Activated CD8-positive, alpha-beta memory T cell treated with anti-CD3 and anti-CD28 coated beads, Interleukin-2, amount 50 U/mL, for 4 hours (primary cell): ENCODE measurements around the gene ZNF714.
"Not testable (repeated sequence)": the region's sequence is repeated elsewhere in the genome, so short reads cannot be mapped to it uniquely, and the experiment has no call there.

ENCODE experiments used
- DNase-seq: peaks from one replicate; pipeline ENCODE4 v3.0.0-alpha.2; 2020

ZNF714 gene

DNA sequence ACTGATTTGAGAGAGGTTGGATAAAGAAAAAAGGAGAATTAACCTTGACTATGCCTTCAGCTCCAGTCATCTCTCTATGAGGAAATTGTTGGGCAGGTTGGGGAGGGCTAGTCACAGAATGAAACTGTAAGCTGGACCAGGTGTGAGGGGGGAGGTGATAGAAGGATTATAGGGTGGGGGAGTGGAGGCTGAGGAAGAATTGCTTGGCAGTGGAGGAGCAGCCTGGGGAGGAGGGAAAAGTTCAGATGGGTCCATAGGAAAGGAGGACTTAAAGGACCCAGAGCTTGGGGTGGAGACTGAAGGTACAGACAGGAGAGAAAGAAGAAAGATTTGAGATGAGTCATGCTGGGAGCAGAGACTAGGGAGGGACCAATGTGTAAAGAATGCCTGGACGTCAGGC, 51.6 kb downstream of the ZNF714 start:
- no peak for DNase-seq

- DNase-seq = no peak
Measured at GRCh38 chr19:21134934-21135366, 52.9 kb downstream of the ZNF714 start.

DNA sequence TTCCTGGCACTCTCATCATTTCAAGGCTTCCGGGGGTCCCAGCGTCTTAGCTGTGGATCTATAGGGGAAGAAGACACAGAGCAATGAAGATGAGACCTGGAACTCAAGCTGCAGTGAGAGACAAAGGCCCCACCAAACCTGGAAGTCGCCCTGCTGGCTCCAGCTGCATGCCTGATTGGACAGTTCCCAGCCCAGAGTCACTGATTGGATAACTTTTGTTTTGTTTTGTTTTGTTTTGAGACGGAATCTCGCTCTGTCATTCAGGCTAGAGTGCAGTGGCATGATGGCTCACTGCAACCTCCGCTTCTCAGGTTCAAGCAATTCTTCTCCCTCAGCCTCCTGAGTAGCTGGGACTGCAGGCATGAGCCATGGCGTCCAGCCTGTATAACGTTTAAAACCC, 53.4 kb downstream of the ZNF714 start:
- no peak for DNase-seq

GRCh38 chr19:21138130-21138529, 56.1 kb downstream of the ZNF714 start:
- DNase-seq = no peak

DNA sequence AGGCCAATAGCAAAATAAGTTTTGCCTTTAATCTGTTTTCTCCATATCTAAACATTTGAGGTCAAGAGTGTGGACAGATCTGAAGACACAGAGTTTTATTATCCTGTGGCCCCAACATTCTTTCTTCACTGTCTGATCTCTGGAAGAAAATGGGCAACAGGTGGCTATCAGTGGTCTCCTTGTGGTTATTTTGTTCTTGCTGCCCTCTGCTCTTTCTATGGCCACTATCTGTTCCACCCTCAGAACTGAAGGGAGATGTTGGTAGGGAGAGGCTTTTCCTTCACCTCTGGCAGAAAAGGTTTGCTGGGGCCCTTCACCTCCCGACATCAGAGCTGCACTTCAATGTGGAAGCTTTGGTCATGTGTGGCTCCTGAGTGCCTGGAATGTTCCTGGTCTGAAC, 59.0 kb downstream of the ZNF714 start:
- not testable (repeated sequence) for DNase-seq

- peak; percentile 81 for DNase-seq
Measured at GRCh38 chr19:21141787-21142464, 59.9 kb downstream of the ZNF714 start, which contains the start of gene ZNF431. TSS of gene ZNF431 (plus strand) at chr19:21142040. CDS start at chr19:21142184, 144 bp downstream.

GRCh38 chr19:21143428-21143827, 61.4 kb downstream of the ZNF714 start:
- no peak for DNase-seq

GRCh38 chr19:21143854-21144253, 61.9 kb downstream of the ZNF714 start:
- no peak for DNase-seq

- DNase-seq = no peak
Measured at GRCh38 chr19:21147540-21147939, 65.5 kb downstream of the ZNF714 start.

GRCh38 chr19:21148681-21149080, 66.7 kb downstream of the ZNF714 start:
- no peak for DNase-seq

DNA sequence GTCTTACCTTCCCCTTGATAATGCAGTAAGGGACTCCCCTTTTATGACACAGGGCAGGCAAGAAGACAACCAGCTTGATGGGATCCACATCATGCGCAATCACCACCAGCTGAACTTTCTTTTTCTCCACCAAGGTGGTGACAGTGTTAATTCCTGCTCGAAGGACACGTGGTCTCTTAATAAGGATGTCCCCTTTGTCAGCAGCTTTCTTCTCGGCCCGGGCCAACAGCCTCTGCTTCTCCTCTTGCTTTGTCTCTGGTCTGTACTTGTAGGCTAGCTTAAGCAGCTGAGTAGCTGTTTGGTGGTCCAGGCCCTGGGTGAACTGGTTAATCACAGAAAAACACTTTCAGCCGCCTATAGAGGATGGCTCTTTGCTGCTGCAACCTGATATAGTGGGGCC, 67.9 kb downstream of the ZNF714 start:
- no peak for DNase-seq

DNA sequence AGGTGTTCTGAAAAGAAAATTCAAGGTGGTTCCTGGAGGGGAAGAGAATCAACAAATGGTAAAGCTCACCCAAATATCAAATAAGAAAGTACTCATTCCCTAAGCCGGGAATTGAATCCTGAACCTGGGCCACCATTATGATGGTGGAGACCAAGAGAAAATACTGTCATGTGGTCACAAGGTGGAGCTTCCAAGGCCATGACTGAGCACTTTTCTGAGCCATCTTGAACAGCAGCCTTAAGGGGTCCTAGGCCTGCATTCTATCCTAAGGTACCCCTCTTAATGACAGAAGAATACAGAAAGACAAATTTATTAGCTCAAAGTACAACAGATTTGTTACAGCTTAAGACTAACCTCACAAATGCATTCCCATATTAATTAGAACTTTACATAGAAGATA, 69.5 kb downstream of the ZNF714 start:
- DNase-seq = no peak

DNA sequence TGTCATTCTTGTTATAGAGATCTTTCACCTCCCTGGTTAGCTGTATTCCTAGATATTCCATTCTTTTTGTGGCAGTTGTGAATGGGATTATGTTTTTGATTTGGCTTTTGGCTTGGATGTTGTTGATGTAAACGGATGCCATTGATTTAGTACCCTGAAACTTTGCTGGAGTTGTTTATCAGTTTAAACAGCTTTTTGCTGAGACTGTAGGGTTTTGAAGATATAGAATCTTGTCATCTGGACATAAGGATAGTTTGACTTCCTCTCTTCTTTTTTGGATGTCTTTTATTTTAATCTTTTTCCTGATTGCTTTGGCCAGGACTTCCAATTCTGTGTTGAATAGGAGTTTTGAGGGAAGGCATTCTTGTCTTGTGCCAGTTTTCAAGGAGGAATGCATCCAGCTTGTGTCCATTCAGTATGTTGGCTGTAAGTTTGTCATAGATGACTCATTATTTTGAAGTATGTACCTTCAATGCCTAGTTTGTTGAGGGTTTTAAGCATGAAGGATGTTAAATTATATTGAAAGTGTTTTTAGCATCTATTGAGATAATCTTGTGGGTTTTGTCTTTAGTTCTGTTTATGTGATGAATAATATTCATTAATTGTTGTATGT, 76.6 kb downstream of the ZNF714 start:
- no peak for DNase-seq

DNA sequence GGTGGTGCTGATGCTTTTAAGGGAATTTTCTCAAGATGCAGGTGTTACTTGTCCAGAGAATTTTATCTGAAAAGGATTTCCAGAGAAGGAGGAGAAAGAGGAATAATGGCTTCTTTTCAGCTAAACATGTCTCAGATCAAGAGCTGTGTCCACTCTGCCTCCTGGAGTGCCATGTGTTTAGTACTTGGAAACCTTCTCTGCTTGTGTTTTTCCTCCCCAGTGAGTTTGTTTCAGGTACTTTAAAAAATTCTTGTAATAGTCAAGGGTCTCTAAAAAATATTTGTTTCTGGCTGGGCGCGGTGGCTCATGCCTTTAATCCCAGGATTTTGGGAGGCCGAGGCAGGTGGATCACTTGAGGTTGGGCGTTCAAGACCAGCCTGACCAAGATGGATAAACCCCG, 82.5 kb downstream of the ZNF714 start:
- no peak for DNase-seq

DNA sequence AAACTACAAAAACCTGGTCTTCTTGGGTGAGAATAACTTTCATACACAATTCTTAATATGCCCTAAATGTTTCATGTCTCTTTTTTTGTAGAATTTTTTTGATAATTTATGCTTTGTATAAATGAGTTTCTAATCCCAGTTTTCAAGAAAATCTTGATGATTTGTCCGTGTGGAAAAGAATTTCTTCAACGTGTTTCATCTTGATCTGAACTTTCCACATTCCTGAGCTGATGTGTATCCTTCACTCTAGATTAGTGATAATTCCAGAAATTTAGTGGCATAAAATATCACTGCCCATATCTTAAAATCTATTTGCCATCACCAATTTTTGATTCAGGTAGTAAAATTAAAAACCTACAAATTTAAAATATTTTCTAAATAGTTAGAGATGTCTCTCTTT, 84.4 kb downstream of the ZNF714 start:
- DNase-seq = no peak
